Testis (tissue), 3 donors: ENCODE data around the gene PRR9. TPM values are rescaled to one million over a fixed set of nuclear protein-coding genes. Genes with fewer than 3 reads are reported as not detected.
A peak's percentile ranks its signal among the peaks of the same experiment; 100 is the strongest.
"Not testable (repeated sequence)": the region's sequence is repeated elsewhere in the genome, so short reads cannot be mapped to it uniquely, and the experiment has no call there.

Experiments
- DNase-seq: peaks from one replicate; pipeline ENCODE4 v3.0.0-alpha.2; 2019
- H3K27ac ChIP-seq, 2 donors: fragments of 200-600 bp; sonication (generic); one replicate each; pipeline ENCODE4 v1.5.1; 2019
- H3K27me3 ChIP-seq: fragments of 200-600 bp; sonication (generic); one replicate; pipeline ENCODE4 v1.5.1; 2019
- H3K36me3 ChIP-seq: fragments of 200-600 bp; sonication (generic); one replicate; pipeline ENCODE4 v1.5.1; 2017; ENCODE audit warnings: low read depth; ENCODE audit errors: missing control alignments
- H3K4me1 ChIP-seq: fragments of 200-600 bp; sonication (generic); one replicate; pipeline ENCODE4 v1.5.1; 2019
- H3K4me3 ChIP-seq, 2 donors: fragments of 200-600 bp; sonication (generic); one replicate each; pipeline ENCODE4 v1.5.1; 2017 to 2019
- H3K9me3 ChIP-seq: fragments of 200-600 bp; sonication (generic); one replicate; pipeline ENCODE4 v1.5.1; 2017
- POLR2A ChIP-seq: fragments of 450-650 bp; IDR thresholded peaks from one replicate; pipeline ENCODE4 v1.6.1; 2017; ENCODE audit warnings: antibody characterized with exemption, mild to moderate bottlenecking, moderate library complexity
- WGBS, 2 donors: methylation state at CpG; one replicate each; pipeline ENCODE4 v1.1.5; 2018; 5-methylcytosine and 5-hydroxymethylcytosine counted together
- intact Hi-C: fragments of 100-400 bp; cut with DNase I; formaldehyde crosslinking; loops from one replicate; pipeline ENCODE4 v1.15.1; 2023; ENCODE audit warnings: low total_unique reads
- polyA plus RNA-seq: library from polyadenylated mRNA; stranded (reverse); fragments of 350-450 nt; fragmentation: Illumina TruSeq; extraction: RNeasy Lipid Tissue Mini Kit (QIAGEN cat#74804); gene quantifications from one replicate; pipeline ENCODE4 v1.2.3, GENCODE V29; 2014; ENCODE audit warnings: low read depth, low replicate concordance; ENCODE audit not compliant: insufficient read depth
- total RNA-seq, 2 donors: library from RNA; depleted of rRNA; stranded (reverse); fragments of >200 nt; gene quantifications; one replicate each; pipeline ENCODE4 v1.2.3, GENCODE V29; 2016
- TF ChIP-seq, protein P1 (sequence below), 3 experiments: fragments of 450-650 bp in 2 of 3; fragments of 200-600 bp in 1 of 3; sonication (generic) in 1 of 3; IDR thresholded peaks; one replicate each; pipeline ENCODE4 v1.5.1; 2016 to 2019; ENCODE audit warnings: antibody characterized with exemption in 3 of 3, mild to moderate bottlenecking in 2 of 3, moderate library complexity in 1 of 3

PRR9 gene
- total and polyA plus RNA-seq, 3 donors from 2014 or later = 0.31 to 3.5 (median 2.8) TPM

DNA sequence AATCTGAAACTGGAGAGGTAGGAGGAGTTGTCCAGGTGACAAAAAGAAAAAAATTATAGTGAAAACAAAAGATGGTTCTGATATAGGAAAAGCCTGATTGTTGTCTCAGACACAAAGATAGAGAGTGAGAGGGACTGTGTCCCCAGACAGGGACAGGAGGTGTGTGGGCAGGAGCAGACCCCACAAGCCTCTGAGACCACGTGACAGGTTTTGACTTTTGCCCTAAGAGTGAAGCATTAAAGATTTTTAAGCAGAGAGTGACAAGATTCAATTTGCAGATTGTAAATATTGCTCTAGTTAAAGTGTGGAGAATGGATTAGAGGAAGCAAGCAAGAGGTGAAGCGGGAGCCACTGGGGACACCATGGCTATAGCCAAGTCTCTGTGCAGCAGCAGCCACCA lies 10.4 kb downstream of the PRR9 start:
- DNase-seq = no peak
- H3K27me3 ChIP-seq = no peaks in the 10 kb centered on the region
- no peaks in the 10 kb centered on the region for H3K9me3 ChIP-seq
- H3K4me3 ChIP-seq = no peak overlapping the region
- H3K27ac ChIP-seq = no peak overlapping the region
- no peaks in the 10 kb centered on the region for H3K4me1 ChIP-seq
- 82 to 97% methylated on average over 2 of the region's 2 CpGs for WGBS, 2 donors
- H3K36me3 ChIP-seq = no peaks in the 10 kb centered on the region
- TF ChIP-seq POLR2A = no peak
- TF ChIP-seq, protein P1, sequence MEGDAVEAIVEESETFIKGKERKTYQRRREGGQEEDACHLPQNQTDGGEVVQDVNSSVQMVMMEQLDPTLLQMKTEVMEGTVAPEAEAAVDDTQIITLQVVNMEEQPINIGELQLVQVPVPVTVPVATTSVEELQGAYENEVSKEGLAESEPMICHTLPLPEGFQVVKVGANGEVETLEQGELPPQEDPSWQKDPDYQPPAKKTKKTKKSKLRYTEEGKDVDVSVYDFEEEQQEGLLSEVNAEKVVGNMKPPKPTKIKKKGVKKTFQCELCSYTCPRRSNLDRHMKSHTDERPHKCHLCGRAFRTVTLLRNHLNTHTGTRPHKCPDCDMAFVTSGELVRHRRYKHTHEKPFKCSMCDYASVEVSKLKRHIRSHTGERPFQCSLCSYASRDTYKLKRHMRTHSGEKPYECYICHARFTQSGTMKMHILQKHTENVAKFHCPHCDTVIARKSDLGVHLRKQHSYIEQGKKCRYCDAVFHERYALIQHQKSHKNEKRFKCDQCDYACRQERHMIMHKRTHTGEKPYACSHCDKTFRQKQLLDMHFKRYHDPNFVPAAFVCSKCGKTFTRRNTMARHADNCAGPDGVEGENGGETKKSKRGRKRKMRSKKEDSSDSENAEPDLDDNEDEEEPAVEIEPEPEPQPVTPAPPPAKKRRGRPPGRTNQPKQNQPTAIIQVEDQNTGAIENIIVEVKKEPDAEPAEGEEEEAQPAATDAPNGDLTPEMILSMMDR (IDR thresholded peaks at IDR 0.05) = no peak
- intact Hi-C loops = no loop called here

DNA sequence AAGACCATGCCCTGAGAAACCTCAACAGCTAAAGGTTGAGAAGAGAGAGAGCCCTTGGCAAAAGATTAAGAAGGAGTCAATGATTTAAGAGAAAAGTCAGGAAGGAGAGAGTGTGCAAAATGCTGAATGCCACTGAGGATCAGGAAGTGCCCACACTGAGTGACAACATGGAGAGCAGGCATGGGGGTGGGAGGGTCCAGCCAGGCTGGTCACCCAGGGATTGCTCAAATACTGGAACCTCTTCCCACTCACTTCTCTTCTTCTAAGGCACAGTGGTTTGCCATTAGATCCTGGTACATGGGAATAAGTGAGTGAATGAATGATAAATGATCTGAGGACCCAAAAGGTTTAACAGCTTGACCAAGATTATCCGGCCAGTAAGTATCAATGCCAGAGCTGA lies 11.1 kb downstream of the PRR9 start:
- H3K9me3 ChIP-seq = no peaks in the 10 kb centered on the region
- no peak overlapping the region for H3K27ac ChIP-seq
- intact Hi-C loops = no loop called here
- no peaks in the 10 kb centered on the region for H3K36me3 ChIP-seq
- TF ChIP-seq, protein P1 (IDR thresholded peaks at IDR 0.05) = no peak
- TF ChIP-seq POLR2A = no peak
- no peaks in the 10 kb centered on the region for H3K27me3 ChIP-seq
- WGBS, 2 donors = 94 to 100% methylated on average over 1 of the region's 1 CpG
- no peaks in the 10 kb centered on the region for H3K4me1 ChIP-seq
- H3K4me3 ChIP-seq = no peak overlapping the region
- DNase-seq = no peak

DNA sequence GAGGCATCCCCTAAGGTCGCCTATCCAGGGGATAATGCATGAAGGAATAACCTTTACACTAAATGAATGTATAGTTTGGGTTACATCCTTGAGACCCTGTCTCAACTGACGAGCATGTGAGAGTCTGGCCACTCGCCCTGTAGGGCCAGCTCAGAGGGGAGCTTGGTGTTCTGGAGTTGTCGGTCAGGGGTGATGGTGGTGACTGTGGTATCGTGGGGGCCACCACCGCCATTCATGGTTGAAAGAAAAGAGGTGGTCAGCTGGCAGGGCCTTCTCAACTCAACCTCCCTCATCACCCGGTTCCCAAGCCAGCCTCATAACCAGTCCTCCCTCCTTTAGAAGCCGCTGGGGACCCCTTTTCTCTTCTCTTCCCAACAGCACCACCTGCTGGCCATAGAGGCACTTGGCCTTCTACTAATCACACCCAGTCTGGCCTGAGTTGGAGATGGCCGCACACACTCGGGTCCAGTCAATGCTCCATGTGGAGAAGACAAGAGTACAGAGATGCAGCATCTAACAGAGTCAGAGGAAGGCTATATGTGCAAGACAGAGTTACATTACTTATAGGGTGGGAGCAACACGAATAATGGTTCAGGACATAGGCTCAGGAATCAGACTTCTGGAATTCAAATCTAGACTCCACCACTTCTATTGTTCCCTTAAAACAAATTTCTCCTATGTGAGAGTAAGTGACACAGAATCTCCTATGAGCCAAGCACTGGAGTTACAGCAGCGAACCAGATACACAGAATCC lies 11.9 kb downstream of the PRR9 start:
- H3K36me3 ChIP-seq, intact Hi-C loops, H3K4me3 ChIP-seq, H3K27me3 ChIP-seq, H3K9me3 ChIP-seq, H3K4me1 ChIP-seq, H3K27ac ChIP-seq: not testable (repeated sequence)
- WGBS, 2 donors = 62 to 65% methylated on average over 12 of the region's 12 CpGs
- TF ChIP-seq, protein P1 (IDR thresholded peaks at IDR 0.05) = peak in 2 of 3 experiments; percentile 9 to 46
- DNase-seq = peak; percentile 46

DNA sequence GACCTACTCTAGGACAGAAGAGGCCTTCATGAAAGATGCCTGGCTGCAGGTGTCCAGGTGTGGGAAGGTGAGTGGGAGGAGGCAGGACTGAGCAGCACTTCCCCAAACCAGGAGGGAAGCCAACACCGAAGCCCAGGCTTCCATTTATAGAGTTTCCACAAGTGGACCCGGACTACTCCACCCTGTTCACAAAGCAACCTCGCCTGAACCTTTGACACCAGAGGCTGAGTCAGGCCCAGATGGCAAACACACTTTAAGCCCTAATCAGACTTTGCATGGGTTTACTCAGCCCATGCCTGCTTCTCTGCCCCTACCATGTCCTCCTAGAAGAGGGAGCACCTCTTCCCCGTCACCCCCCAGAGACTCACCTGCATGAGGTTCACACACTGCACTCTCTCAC lies 14.0 kb downstream of the PRR9 start:
- 73 to 96% methylated on average over 2 to 4 of the region's 4 CpGs for WGBS, 2 donors
- Histone ChIP-seq H3K27me3 (no peaks in the 10 kb centered on the region), H3K4me1 (no peaks in the 10 kb centered on the region), H3K9me3 (no peaks in the 10 kb centered on the region), H3K4me3 (no peak overlapping the region), H3K27ac (no peak overlapping the region), H3K36me3 (no peaks in the 10 kb centered on the region)
- DNase-seq = no peak
- TF ChIP-seq, protein P1 (IDR thresholded peaks at IDR 0.05) = no peak
- no peak for TF ChIP-seq POLR2A
- intact Hi-C loops = no loop called here

DNA sequence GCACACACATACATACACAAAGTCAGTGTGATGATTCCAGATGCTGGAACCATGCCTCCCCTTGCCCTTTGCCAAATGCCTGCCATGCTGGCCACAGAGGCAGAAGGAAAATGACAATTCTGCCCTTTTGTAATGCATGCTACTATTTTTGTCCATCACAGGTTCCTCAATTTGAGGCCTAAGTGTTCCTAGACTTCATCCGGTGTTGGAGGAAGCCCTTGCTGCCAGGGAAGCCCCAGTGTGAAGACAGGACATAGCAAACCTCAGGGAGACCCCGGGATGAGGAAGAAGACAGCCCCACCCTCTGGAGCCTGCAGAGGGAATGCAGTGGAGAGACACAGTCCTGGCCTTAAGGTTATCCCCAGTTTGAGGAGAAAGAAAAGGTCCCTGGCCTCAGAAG lies 14.4 kb downstream of the PRR9 start:
- Histone ChIP-seq H3K36me3 (no peaks in the 10 kb centered on the region), H3K9me3 (no peaks in the 10 kb centered on the region), H3K4me3 (no peak overlapping the region), H3K27me3 (no peaks in the 10 kb centered on the region), H3K27ac (no peak overlapping the region), H3K4me1 (no peaks in the 10 kb centered on the region)
- no peak for TF ChIP-seq POLR2A
- TF ChIP-seq, protein P1 (IDR thresholded peaks at IDR 0.05) = no peak
- whole genome bisulfite sequencing, 2 donors = 72 to 79% methylated on average over 2 of the region's 2 CpGs
- no peak for DNase-seq
- intact Hi-C loops = no loop called here
